ENCODE measurements around the gene CHGA.

The CHGA gene

GRCh38 chr14:92960706-92961566 lies 38.0 kb downstream of the CHGA start:
- DNase-seq (ENCODE audit: low read depth in 2 of 2): no peak

GRCh38 chr14:92961567-92961855 lies 38.6 kb downstream of the CHGA start:
- no peak for DNase-seq (ENCODE audit: low read depth in 2 of 2)

GRCh38 chr14:92962031-92962830 lies 39.3 kb downstream of the CHGA start:
- no peak for DNase-seq (ENCODE audit: low read depth in 2 of 2)

DNA sequence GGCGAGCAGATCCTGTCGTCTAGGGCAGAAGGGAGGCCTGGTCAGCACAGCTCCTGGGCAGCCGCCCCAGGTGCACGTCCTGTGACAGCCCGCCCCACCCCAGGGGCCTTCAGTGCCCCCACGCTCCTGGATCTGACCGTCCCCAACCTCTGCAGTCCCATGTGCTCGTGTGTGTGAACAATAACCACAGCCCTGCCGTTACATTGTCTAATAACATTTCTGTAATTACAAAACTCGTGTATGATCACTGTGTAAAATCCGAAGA lies 39.8 kb downstream of the CHGA start:
- no peak for DNase-seq (ENCODE audit: low read depth in 2 of 2)

DNA sequence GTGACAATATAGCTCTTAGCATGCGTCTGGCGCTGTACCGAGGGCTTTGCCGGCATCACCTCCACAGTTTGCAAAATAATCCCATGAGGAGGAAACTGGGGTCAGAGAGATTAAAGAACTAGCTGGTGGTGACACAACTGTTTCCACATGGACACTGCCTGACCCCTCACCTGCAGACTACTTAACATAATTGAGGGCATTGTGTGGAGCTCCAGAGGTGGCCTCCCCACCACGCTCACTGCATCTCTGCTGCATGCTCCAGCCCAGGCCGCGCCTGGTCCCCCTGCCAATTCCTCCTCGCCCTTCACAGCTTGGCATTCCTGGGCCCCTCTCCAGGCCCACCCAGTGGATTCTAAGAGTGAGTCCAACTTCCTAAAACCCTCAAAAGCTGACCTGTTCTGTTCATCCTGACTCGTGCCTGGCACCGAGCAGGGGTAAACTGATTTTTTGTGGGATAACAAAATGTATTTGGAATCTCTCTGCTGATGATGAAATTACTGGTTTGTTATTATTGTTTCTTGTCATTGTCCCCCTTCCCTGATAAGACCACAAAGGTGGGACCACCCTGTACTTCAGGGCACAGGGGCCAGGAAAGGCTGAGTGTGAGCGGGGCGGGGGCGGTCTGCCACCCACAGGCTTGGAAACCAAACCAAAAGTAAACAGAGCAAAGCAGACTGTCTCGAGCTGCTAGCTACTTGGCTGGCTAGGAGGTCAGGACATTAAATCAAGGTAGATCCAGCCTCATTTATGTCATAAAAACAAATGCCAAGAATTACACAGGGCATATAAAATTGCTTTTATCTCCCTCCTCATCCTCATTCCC lies 40.6 kb downstream of the CHGA start:
- DNase-seq (ENCODE audit: low read depth in 2 of 2): no peak

- no peak for DNase-seq (ENCODE audit: low read depth in 2 of 2)
Measured at GRCh38 chr14:92964124-92965109, 41.5 kb downstream of the CHGA start.

DNA sequence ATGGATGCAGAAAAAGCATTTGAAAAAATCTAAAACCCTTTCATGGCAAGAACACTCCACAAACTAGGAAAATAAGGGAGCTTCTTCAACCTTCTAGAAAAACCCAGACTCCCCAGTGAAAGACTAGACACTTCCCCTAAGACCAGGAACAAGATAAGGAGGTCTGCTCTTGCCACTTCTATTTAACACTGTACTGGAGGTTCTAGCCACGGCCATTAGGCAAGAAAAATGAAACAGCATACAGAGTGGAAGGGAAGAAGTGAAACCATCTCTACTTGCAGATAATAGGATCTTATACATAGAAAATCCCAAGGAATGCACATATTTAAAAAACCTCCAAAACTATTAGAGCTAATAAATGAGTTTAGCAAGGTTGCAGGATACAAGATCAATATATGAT lies 42.3 kb downstream of the CHGA start:
- DNase-seq (ENCODE audit: low read depth in 2 of 2): no peak

GRCh38 chr14:92967346-92967926 lies 44.5 kb downstream of the CHGA start:
- no peak for DNase-seq (ENCODE audit: low read depth in 2 of 2)

DNA sequence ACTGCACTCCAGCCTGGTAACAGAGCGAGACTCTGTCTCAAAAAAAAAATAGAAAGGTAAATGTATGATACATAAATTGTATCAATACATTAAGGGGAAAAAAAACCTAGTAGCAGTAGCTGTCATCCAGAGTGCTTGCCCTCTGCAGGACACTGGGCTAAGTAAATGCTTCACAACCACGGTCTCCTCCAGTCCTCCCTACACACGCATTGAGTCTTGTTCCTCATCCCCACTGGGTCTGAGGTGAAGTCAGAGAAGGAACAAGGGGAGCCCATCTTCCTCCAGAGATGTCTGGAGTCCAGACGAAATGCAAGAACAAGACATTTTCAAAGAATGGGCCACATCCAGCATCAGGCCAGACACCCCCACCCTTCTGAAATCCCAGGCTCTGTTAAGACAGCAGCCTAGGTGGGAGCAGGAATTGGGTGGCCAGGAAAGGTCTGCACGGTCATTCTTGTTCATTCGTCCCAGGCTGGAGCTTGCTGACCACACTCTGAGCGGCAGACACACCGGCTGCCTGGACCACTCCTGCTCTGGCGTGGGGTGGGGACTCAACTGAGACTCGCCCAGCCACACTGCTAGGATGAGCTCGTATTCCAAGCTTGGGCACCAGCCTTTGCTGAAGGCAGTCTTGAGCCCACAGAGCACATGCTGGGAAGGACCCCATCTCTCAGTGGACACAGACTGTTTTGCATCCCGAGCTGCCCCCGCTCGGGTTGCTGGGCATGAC lies 45.5 kb downstream of the CHGA start:
- DNase-seq (ENCODE audit: low read depth in 2 of 2): no peak

DNA sequence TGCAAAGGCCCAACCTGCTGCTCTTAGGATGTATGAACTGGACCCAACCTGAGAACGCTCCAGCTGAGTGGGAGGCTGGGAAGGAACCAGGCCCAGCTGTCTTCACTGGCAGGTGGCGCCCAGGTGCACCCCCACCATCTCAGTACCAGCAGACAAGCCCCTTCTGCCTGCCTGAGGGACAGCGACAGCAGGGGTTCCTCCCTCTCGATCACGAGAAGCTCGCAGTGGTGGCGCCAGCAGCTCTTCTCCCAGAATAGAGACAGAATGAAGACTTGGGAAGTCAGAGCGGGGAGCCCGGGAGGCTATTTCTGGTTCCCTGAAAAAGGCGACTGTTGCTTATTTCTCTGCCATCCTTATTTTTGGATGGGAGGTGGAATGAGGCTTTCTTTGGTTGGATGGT lies 46.5 kb downstream of the CHGA start:
- no peak for DNase-seq (ENCODE audit: low read depth in 2 of 2)

DNA sequence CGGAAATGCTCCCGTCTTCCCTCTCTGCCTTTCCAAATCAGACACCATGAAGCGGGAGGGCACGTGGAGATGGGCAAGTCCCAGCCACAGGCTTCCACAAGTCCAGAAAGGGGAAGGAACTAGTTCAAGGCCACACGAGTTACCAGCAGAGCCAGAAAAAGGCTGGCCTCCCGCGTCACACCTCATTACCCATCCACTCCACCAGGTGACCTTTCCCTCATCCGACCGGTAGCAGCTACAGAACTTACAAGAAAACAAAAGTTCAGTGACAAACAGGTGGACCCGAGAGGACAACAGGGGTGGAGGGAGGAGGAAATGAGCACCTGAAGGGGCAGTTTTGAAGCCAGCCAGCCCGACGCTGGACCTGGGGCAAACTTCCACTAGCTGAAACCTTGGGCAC lies 46.9 kb downstream of the CHGA start:
- no peak for DNase-seq (ENCODE audit: low read depth in 2 of 2)

GRCh38 chr14:92970271-92970670 lies 47.3 kb downstream of the CHGA start:
- no peak for DNase-seq (ENCODE audit: low read depth in 2 of 2)

- DNase-seq (ENCODE audit: low read depth in 2 of 2): no peak
Measured at GRCh38 chr14:92971601-92972180, 48.7 kb downstream of the CHGA start.

DNA sequence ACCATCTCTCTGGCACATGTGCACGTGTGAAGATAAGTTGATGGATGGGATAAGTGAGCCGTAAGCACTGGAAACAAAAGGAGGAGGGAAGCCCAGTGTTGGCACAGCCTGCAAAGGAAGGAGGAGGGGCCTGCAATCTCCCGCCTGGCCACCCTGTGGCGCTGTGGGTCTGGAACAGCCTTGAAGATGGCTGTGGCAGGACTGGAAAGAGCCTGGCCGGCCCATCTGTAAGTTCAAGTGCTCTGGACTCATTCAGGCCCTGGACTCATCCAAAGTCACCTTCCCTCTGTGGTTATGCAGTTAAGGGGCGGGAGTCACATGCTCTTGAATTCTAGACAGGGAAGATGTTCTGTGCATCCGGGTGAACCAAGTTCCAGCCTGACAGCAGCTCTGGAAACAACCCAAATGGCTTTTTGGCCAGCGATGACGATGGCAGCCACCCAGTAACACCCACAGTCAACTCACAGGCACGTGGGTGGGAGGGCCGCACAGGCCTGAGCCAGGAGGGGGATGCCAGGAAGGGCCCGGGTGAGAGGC lies 50.4 kb downstream of the CHGA start:
- no peak for DNase-seq (ENCODE audit: low read depth in 2 of 2)

DNA sequence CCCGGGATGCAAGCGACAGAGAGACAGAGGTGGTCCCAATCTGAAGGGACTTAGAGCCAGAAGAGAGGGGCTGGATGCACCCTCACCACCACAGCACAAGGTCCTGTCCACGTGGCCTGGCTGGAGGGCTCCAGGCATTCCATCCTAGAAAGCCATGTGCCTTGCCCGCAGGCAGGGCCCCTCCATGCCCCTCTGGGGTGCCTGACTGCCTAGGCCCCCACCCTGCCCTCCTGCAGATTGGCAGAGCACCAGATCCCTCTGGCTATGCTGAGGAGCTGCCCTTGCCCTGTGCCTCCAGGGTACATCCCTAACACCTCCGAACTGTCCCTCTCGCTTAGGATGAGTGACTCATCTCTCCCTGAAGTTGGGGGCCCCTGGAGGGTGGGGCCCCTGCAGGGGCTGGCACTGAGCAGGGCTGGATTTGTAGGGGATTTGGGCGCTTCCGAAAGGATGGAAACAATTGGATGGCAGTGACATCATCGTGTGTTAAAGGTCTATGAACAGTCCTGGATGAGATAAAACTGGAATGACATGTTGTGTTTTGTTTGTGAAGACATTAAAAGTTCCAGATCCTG lies 50.9 kb downstream of the CHGA start:
- DNase-seq (ENCODE audit: low read depth in 2 of 2): no peak

DNA sequence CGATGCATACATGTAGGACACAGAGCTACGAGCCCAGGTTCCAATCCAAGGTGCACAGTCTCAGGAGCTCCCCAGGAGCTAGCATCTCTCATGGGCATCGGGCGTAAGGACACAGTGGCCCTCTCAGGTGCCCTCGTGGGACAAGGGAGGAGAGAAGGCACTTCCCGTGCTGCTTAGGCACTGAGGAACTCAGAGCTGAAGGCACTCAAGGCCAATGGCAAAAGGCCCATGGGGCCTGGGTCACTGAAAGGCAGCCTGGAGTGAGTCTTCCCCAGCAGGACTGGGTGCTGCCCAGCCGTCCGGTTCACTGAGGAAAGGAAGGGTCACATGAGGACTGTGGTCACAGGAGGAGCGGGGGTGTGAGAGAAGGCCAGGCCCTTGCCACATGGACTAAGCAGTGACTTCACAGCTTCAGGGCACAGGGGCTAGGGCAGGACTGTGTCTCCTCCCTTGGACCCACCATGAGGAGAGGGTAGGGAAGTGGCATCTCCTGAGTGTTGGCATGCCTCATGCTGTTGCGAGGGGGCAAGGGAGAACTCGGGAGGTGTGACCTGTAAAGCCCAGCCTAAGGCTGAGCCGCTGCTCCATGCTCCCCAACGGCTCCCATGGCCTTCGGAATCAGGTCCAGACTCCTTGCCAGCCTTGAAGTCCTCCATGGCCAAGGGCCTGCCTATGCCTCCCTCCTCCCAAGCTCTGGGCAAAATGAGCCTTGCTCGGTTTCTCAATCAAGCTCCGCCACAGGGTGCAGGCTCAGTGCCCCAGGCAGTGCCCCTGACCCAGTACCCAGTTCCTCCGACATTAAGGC lies 51.8 kb downstream of the CHGA start:
- no peak for DNase-seq (ENCODE audit: low read depth in 2 of 2)

DNA sequence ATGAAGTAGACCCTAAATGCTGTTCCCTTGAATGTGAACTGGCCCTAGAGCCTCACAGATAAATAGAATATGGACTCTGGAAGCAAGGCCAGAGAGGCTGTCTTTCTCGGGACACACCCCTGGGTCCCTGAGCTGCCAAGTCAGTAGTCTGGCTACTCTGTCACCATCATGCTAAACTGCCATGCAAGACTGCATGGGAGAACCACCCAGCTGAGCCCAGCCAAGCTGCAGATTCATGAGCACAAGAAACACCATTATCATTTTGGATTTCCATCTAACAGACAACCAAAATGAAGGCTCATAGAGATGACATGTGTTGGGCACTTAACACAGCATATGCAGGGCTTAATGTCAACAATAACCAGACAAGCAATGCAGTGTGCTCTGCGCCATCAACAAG lies 53.3 kb downstream of the CHGA start:
- no peak for DNase-seq (ENCODE audit: low read depth in 2 of 2)

DNA sequence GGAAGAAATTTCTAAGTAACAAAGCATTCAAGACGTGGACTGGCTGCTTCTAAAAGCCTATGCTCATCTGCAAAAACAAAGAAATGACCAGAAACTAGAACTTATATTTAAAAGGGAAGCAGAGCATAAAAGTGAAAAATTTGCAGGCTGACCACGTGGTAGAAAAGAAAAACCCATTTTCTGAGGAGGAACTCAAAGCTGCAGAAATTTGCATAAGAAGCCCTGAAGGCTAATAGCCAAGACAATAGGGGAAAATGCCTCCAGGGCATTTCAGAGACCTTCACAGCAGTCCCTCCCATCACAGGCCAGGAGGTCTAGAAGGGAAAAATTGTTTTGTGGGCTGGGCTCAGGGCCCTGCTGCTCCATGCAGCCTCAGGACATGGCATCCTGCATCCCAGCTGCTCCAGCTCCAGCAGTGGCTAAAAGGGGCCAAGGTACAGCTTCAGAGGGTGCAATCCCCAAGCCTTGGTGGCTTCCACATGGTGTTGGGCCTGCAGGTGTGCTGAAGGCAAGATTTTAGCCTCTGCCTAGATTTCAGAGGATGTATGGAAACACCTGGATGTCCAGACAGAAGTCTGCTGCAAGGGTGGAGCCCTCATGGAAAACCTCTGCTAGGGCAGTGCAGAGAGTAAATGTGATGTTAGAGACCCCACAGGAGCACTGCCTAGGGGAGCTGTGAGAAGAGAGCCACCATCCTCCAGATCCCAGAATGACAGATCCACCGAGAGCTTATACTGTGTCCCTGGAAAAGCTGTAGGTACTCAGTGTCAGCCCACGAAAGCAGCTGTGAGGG lies 55.5 kb downstream of the CHGA start:
- no peak for DNase-seq (ENCODE audit: low read depth in 2 of 2)
